Astrocyte of the cerebellum (primary cell): ENCODE results near the gene MEGF8.

ENCODE experiments used
- DNase-seq: peaks from one replicate; pipeline ENCODE4 v3.0.0-alpha.2; 2011; ENCODE audit warnings: low read depth
- H3K4me3 ChIP-seq: 2 replicates; pipeline ENCODE4 v1.5.1; 2011; ENCODE audit warnings: mild to moderate bottlenecking, low read depth, low read length, moderate library complexity
- CTCF ChIP-seq: IDR thresholded peaks from 2 replicates; pipeline ENCODE4 v1.5.1; 2012; ENCODE audit warnings: low read length, low read depth, moderate library complexity, mild to moderate bottlenecking; ENCODE audit errors: missing control alignments
- in situ Hi-C: cut with HindIII; loops from 2 replicates; pipeline ENCODE4 v1.10.0; 2017; ENCODE audit warnings: low sequenced_read_pairs

Gene MEGF8

GRCh38 chr19:42293948-42294347, 31.5 kb upstream of the MEGF8 start:
- in situ Hi-C loops, result no loop called here

GRCh38 chr19:42294471-42295137, 30.8 kb upstream of the MEGF8 start:
- TF ChIP-seq CTCF, result no peak
- H3K4me3 ChIP-seq, result no peak overlapping the region
- in situ Hi-C loops, result no loop called here

More at GRCh38 chr19:42293948-42294347, 31.5 kb upstream of the MEGF8 start:
- no peak for TF ChIP-seq CTCF
- DNase-seq, result no peak
- H3K4me3 ChIP-seq, result no peak overlapping the region

GRCh38 chr19:42295342-42295741, 30.1 kb upstream of the MEGF8 start:
- in situ Hi-C loops, result no loop called here
- no peak overlapping the region for H3K4me3 ChIP-seq
- no peak for DNase-seq
- TF ChIP-seq CTCF, result no peak

More at GRCh38 chr19:42294471-42295137, 30.8 kb upstream of the MEGF8 start:
- DNase-seq, result no peak

- in situ Hi-C loops, result no loop called here
- no peak for DNase-seq
- H3K4me3 ChIP-seq, result no peak overlapping the region
- peak; percentile 98 for TF ChIP-seq CTCF
Measured at GRCh38 chr19:42295831-42296525, 29.5 kb upstream of the MEGF8 start.

GRCh38 chr19:42297039-42297438, 28.4 kb upstream of the MEGF8 start:
- in situ Hi-C loops, result no loop called here
- TF ChIP-seq CTCF, result no peak
- no peak for DNase-seq
- H3K4me3 ChIP-seq, result no peak overlapping the region

- no peak for TF ChIP-seq CTCF
- in situ Hi-C loops, result no loop called here
- no peak for DNase-seq
- peak within 1 kb of the TSS; percentile 76 for H3K4me3 ChIP-seq
Measured at GRCh38 chr19:42301646-42302203, 23.7 kb upstream of the MEGF8 start, which contains the start of gene PRR19. PRR19 (plus strand) TSS chr19:42302132; CDS start chr19:42309585, 7,453 bp downstream.
